EH (cell line): ENCODE data around the gene CUL9.

ENCODE experiments used
- DNase-seq: peaks from one replicate; pipeline ENCODE4 v3.0.0-alpha.2; 2015; ENCODE audit warnings: low read depth

The CUL9 gene

DNA sequence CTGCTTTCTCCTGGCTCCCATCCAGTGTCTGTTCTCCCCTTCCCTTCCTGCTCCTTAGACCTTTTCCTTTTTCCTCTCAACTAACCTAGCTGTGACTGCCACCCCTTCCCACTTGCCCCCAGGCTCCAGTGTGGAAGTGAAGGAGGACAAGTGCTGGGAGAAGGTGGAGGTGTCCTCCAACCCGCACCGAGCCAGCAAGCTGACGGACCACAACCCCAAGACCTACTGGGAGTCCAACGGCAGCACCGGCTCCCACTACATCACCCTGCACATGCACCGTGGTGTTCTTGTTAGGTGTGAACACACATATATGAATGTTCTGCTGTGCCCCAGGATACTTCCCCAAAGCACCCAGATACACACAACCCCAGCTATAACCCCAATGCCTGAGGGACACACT lies 18.5 kb downstream of the CUL9 start:
- no peak for DNase-seq

DNA sequence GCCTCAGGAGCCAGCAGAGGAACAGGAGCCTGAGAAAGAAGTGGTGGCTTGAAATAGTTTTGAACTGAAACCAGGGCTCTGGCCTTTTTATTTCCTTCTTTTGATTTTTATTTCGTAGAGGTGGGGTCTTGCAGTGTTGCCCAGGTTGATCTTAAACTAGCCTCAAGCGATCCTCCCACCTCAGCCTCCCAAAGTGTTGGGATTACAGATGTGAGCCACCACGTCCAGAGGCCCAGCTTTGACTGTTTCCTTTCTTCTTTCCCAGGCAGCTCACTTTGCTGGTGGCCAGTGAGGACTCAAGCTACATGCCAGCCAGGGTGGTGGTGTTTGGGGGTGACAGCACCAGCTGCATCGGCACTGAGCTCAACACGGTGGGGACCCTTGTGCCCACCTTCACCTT lies 20.5 kb downstream of the CUL9 start:
- DNase-seq: no peak

DNA sequence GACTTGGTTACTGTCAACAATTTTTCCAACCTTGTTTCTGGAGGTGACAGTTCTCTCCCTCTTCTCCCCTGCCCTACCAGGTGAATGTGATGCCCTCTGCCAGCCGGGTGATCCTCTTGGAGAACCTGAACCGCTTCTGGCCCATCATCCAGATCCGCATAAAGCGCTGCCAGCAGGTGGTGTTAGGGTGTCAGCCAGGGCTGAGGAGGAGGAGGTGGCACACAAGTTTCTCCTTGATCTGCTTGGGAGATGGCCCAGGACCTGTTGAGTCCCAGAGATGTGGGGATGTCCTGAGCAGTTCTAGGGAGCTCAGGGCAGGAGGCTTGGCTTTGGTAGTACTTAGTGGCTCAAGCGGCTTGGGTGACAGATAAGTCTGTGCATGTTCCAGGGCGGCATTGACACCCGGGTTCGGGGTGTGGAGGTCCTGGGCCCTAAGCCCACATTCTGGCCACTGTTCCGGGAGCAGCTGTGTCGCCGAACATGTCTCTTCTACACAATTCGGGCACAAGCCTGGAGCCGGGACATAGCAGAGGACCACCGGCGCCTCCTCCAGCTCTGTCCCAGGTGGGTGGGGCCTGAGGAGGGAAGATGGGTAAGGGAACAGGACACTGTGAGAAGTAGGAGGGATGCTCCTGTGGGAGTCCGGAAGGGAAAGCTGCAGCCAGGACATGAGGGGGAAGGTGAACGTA lies 21.2 kb downstream of the CUL9 start:
- DNase-seq: no peak

DNA sequence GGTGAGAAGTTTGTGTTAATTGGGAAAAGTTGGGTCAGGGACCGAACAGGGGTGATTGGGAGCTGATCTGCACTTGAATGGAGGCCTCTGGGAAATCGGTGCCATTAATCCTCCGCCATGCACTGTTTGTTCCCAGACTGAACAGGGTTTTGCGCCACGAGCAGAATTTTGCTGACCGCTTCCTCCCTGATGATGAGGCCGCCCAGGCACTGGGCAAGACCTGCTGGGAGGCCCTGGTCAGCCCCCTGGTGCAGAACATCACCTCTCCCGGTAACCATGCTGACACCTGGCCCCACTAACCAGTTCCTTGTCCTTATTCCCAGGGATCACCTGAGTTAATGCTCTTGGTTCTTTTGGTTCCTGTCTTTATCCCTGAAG lies 21.7 kb downstream of the CUL9 start:
- DNase-seq: no peak

DNA sequence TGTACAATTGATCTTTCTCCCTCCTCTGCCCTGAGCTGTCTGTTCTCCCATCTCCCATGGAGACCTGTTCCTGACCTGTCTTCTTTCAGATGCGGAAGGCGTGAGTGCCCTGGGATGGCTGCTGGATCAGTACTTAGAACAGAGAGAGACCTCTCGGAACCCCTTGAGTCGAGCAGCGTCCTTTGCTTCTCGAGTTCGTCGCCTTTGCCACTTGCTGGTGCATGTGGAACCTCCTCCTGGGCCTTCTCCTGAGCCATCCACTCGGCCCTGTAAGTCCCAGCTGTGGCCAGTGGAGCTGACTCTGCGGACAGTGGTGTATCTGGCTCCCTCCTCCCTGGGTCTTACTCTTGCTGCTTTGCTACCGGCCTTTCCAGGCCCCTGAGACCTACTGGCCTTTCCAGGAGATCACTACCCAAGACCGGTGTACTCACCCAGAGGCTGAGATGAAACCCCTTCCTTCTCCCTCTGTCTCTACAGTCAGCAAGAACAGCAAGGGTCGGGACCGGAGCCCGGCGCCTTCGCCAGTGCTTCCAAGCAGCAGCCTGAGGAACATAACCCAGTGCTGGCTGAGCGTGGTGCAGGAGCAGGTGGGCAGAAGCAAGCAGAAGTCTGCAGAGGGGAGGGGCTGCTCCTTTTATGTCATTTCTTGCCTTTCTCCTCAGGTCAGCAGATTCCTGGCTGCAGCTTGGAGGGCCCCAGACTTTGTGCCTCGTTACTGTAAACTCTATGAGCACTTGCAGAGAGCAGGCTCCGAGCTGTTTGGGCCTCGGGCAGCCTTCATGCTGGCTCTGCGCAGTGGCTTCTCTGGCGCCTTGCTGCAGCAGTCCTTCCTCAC lies 22.5 kb downstream of the CUL9 start:
- no peak for DNase-seq

DNA sequence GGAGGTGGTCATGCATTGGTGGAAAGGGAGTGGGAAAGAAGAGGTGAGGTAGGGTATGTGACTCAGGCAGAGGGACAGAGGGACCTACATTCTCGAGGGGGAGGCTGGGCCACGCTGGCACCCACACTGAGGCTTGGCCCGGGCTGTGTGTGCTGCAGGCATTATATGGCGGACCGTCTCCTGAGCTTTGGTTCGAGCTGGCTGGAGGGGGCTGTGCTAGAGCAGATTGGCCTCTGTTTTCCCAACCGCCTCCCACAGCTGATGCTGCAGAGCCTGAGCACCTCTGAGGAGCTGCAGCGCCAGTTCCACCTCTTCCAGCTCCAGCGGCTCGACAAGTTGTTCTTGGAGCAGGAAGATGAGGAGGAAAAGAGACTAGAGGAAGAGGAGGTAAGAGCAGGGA lies 23.9 kb downstream of the CUL9 start:
- no peak for DNase-seq

DNA sequence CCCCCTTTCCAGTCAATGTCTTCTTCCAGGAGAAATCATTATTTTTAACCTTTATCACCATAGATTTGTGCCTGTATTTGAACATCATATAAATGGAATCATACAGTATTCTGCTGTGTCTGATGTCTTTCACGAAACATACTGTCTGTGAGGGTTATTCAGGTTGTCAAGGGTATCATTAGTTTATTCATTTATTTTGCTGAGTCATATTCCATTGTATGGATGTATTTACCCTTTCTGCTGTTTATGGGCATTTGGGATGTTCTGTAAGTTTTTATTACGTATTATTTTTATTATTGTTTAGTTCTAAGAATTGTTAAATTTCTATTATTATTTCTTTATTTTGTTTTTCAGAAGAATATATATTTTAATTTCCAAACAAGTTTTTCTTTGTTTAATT lies 25.3 kb downstream of the CUL9 start:
- DNase-seq: no peak

DNA sequence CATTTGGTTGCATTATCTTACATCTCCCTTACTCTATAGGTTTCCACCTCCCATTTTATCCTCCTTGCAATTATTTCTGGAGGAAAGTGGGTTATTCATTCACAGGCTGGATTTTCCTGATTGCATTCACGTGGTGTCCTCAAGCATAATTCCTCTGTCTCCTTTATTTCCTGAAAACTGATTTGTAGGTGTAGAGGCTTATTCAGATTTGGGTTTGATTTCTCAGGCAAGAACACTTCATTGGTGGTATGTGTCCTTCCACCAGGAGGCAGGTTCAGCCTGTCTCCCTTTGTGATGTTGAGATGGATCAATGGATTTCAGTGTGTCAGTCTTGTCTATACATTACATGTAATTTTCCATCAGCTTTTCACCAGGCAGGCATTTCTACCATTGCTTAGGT lies 30.0 kb downstream of the CUL9 start:
- DNase-seq: no peak

DNA sequence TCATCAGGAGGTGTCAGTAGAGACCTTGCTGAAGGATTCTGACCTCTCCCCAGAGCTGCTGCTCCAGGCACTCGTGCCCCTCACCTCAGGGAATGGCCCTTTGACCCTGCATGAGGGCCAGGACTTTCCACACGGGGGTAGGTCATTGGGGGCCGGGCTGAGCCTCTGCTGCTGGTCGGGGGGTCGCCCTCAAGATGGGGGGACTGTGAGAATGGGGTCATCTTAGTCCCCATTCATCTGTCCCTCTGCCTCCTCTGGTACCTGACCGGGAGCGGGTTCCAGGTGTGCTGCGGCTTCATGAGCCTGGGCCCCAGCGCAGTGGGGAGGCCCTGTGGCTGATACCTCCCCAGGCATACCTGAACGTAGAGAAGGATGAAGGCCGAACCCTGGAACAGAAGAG lies 31.4 kb downstream of the CUL9 start:
- DNase-seq: no peak

DNA sequence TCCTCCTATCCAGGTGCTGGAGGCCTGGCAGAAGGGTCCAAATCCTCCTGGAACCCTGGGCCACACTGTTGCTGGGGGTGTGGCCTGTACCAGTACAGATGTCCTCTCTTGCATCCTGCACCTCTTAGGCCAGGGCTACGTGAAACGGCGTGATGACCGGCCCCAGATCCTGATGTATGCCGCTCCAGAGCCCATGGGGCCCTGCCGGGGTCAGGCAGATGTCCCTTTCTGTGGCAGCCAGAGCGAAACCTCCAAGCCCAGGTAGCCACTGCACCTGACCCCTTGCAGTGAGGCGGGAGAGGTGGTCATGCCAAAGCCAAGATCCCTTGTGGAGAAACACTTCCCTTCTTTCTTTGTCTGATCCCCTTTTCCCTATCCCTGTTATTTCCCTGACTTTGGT lies 33.1 kb downstream of the CUL9 start:
- DNase-seq: no peak

DNA sequence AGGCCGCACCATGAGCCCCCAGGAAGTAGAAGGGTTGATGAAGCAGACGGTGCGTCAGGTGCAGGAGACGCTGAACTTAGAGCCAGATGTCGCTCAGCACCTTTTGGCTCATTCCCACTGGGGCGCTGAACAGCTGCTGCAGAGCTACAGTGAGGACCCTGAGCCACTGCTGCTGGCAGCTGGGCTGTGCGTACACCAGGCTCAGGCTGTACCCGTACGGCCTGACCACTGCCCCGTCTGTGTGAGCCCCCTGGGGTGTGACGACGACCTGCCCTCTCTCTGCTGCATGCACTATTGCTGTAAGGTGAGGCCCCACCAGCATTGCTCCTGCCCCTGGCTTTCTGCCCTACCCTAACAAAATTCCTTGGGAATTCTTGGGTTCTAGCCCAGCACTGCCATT lies 34.2 kb downstream of the CUL9 start:
- DNase-seq: no peak

DNA sequence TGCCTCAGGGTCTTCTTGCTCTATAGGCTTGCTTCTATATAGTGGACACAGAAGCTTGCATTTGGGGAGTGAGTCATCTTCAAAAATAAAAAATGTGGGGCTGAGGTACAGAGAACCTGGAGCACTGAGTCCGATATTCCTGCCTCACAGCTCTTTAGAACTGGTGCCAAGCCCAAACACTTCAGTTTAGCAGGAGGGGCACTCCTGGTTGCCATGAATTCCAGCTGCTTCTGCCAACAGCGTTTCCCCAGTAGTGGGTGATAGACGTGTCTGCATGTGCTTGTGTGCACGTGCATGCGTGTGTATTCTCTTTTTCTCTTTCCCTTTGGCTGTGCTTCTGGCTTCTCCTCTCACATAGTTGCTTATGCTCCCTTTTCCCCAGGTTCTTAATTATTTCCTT lies 35.4 kb downstream of the CUL9 start:
- no peak for DNase-seq

DNA sequence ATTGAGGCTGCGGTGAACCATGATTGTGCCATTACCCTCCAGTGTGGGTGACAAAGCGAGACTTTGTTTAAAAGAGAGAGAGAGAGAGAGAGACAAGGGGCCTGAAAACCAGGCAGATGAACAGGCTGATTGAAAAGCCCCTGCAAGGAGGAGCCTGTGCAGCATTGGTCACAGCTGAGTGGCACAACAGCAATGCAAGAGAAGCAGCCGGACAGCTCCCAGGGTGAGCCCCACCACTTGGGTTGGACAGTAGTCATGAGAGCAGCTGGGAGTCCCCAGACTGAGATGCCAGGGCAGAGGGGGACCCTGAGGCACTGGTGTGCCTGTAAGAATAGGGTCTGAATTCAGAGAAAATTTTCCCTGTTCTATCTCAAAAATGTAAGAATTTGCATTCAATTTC lies 37.1 kb downstream of the CUL9 start:
- no peak for DNase-seq

DNA sequence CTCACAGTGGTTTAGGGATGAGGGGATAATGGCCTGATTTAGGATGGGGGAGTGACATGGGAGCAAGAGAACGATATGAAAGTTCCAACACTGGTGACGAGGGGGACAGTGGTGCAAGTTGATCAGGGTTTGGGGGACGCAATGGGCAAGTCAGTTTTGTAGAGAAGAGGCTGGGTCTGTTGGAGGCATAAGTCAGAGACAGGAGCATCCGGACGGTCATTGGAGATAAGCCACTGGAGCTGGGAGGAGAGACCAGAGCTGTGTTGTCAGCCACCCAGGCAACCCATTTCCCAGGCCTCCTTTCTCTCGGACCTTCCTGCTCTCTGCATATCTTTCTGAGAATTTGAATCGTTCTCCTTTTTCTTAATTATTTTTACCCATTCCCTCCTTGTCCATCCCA lies 37.8 kb downstream of the CUL9 start:
- no peak for DNase-seq

DNA sequence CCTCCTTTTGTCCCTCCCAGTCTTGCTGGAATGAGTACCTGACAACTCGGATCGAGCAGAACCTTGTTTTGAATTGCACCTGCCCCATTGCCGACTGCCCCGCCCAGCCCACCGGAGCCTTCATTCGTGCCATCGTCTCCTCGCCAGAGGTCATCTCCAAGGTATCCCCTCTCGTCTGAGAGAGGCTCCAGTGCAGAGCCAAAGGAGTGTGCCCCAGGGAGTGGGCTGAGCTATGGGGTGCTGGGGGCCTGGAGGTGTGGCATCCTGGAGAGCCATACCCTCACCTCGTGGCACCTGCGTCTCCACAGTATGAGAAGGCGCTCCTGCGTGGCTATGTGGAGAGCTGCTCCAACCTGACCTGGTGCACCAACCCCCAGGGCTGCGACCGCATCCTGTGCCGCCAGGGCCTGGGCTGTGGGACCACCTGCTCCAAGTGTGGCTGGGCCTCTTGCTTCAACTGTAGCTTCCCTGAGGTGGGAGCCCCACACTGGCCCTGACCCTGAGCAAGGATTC lies 38.5 kb downstream of the CUL9 start:
- no peak for DNase-seq

DNA sequence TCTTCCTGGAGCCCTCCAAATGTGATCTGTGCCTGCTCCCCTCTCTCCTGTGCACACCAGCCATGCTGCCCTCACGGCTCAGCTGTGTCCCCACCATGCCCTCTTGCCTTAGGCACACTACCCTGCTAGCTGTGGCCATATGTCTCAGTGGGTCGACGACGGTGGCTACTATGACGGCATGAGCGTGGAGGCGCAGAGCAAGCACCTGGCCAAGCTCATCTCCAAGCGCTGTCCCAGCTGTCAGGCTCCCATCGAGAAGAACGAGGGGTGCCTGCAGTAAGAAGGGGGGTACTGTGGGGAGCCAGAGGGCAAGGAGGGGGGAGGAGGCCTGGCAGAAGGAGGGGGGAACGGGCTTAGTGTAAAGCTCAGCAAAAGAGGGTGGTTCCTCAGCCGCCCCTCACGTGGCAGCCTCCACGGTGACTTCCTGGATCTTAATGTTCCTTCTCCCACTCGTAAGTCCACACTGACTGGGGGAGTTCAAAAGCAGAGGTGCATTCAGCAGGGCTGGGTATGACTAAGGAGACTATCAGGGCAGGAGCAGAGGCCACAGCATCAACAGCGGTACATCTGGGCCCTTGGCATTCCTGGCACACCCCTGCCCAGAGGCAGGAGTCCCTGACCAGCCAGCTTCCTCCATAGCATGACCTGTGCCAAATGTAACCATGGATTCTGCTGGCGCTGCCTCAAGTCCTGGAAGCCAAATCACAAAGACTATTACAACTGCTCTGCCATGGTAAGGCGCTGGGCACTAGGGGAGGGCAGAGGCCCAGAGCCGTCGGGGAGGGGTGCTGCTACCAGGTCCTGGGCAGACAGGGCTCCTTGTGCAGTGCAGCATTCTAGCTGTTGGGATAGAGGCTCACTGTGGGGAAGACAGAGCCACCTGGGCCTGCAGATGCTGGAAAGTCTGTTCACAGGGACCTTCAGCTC lies 39.3 kb downstream of the CUL9 start:
- no peak for DNase-seq

DNA sequence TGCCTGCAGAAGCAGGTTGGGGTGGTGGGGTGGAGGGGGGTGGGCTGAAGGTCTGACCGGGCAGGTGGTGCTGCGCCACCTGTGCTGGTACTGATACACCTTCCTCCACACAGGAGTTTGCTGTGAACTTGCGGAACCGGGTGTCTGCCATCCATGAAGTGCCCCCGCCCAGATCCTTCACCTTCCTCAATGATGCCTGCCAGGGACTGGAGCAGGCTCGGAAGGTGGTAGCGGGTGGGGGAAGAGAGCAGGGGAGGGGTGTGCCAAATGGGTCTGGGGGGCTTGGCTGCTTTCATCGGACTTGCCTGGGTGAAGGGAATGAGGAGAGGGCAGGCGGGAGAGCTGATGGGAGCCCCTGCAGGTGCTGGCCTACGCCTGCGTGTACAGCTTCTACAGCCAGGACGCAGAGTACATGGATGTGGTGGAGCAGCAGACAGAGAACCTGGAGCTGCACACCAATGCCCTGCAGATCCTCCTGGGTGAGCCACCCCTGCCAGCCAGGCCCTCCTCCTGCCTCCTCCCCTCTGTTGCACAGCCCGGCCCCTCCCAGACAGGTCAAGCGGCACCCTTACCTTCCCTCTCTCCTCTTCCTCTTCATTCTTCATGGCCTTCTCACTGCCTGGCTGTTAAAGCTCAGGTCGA lies 40.5 kb downstream of the CUL9 start:
- no peak for DNase-seq

DNA sequence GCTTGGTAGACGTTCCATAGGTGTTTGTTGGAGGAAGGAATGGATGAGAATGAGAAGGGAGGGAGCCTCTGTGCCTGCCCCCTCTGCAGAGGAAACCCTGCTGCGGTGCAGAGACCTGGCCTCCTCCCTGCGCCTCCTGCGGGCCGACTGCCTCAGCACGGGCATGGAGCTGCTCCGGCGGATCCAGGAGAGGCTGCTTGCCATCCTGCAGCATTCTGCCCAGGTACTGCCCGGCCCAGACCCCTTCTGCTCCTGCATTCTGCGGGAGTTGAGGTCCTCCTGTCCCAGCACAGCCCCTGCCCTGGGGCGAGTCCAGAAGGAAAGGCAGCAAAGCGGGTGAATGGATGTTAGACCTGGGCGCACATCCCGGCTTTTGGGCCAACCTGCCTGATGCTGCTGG lies 41.2 kb downstream of the CUL9 start:
- no peak for DNase-seq

DNA sequence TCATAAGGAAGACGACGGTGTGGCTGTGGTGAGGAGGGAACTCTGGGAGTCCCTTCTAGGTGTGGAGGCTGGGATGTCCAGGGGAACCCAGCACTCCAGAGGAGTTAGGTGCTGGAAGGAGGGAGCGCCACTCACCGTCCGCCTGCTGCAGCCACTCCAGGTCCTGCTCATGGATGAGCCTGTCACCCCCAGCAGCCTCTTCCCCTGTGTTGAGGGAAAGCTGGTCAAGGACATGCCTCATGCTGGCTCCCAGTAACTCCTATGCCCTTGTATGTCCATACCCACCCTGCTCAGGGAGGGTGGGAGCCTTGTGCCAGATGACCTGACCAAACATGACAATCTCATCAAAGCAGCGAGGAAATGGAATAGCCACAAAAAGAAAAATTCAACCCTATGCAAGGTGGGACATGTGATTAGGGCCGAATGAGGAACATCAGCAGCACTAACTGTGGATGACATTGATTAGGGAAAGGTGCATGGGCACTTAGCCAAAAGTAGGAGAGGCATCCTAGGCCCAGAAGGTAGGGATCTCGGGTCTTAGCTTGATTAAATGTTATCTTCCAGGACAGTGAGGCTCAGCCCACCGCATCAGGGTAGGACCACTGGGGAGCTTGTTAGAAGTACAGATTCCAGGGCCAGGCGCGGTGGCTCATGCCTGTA lies 44.3 kb downstream of the CUL9 start:
- no peak for DNase-seq

DNA sequence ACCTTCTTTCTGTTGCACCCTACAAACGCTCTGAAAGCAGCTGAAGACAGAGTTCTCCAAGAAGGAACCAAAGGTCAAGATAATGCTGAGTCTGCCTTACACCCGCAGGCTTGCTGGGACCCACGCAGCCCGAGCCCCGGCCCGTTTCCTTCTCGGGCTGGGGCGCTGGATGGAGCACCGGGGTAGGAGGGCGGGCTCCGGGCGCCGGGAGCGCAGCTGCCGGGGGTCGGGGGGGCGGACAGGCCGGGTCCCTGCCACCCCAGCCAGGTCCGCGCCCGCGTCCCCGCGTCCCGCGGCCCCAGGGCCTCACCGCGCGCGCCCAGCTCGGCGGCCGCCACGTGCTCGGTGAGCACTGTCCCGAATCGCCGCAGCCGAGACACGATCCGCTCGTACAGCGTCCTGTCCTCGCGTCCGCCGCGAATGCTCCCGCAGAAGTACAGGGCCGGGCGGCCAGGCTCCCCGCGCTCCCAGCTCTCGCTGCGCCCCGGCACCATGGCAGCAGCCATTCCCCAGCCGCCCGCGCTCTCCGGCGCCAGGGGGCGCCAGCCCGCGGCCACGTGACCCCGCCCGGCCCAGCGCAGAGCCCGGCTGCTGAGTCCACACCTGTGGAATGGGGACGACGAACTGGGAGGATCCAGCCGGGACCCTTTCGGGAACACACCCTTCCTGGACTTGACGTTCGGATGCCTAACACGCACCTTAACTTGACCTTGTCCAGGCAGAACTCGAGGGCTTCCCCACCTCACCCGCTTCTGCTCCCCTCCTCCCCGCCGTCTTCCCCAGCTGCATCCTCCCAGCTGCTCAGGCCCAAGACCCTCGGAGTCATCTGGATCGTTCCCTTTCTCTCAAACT lies 47.2 kb downstream of the CUL9 start, which contains the start of gene DNPH1:
Gene DNPH1, minus strand, starts transcription at position 531 of the 852 bp plus-strand sequence. Its CDS starts 25 bp downstream, at position 506.
- DNase-seq: peak; percentile 70
